OCI-M1 (cell line): ENCODE results near the gene BORCS5.
"Not testable (repeated sequence)": the region's sequence is repeated elsewhere in the genome, so short reads cannot be mapped to it uniquely, and the experiment has no call there.

ENCODE experiments used
- DNase-seq: peaks from one replicate; lab custom pipeline; 2025; lab: John Stamatoyannopoulos, UW

The BORCS5 gene

GRCh38 chr12:12396694-12397093 lies 39.8 kb downstream of the BORCS5 start:
- DNase-seq: no peak

GRCh38 chr12:12397184-12397583 lies 40.3 kb downstream of the BORCS5 start:
- no peak for DNase-seq

GRCh38 chr12:12398026-12398859 lies 41.4 kb downstream of the BORCS5 start:
- peak; percentile 17 for DNase-seq

GRCh38 chr12:12399161-12399560 lies 42.3 kb downstream of the BORCS5 start:
- DNase-seq: no peak

- DNase-seq: no peak
Measured at GRCh38 chr12:12399776-12400305, 43.0 kb downstream of the BORCS5 start.

GRCh38 chr12:12400793-12401192 lies 43.9 kb downstream of the BORCS5 start:
- DNase-seq: no peak

- peak; percentile 74 for DNase-seq
Measured at GRCh38 chr12:12403264-12404248, 46.7 kb downstream of the BORCS5 start.

GRCh38 chr12:12404297-12404696 lies 47.4 kb downstream of the BORCS5 start:
- no peak for DNase-seq

- DNase-seq: no peak
Measured at GRCh38 chr12:12405882-12406281, 49.0 kb downstream of the BORCS5 start.

GRCh38 chr12:12406762-12407161 lies 49.9 kb downstream of the BORCS5 start:
- no peak for DNase-seq

- DNase-seq: no peak
Measured at GRCh38 chr12:12408265-12408690, 51.4 kb downstream of the BORCS5 start.

- DNase-seq: not testable (repeated sequence)
Measured at GRCh38 chr12:12409337-12409736, 52.5 kb downstream of the BORCS5 start.

GRCh38 chr12:12415886-12416285 lies 59.0 kb downstream of the BORCS5 start:
- DNase-seq: no peak

- DNase-seq: not testable (repeated sequence)
Measured at GRCh38 chr12:12419165-12419564, 62.3 kb downstream of the BORCS5 start.

- no peak for DNase-seq
Measured at GRCh38 chr12:12423367-12423766, 66.5 kb downstream of the BORCS5 start.

- no peak for DNase-seq
Measured at GRCh38 chr12:12425001-12425400, 68.1 kb downstream of the BORCS5 start.

- no peak for DNase-seq
Measured at GRCh38 chr12:12425616-12426015, 68.7 kb downstream of the BORCS5 start.

GRCh38 chr12:12427568-12427967 lies 70.7 kb downstream of the BORCS5 start:
- no peak for DNase-seq

GRCh38 chr12:12428047-12428446 lies 71.2 kb downstream of the BORCS5 start:
- DNase-seq: no peak

GRCh38 chr12:12428961-12429657 lies 72.2 kb downstream of the BORCS5 start:
- DNase-seq: no peak

- no peak for DNase-seq
Measured at GRCh38 chr12:12432364-12432763, 75.5 kb downstream of the BORCS5 start.

GRCh38 chr12:12433203-12433731 lies 76.4 kb downstream of the BORCS5 start:
- DNase-seq: no peak
